ENCODE measurements around the gene CRP. TPM values are rescaled to one million over a fixed set of nuclear protein-coding genes. Genes with fewer than 3 reads are reported as not detected.

Gene CRP
- total RNA-seq, 1 experiment from 2014 or later = not detected

DNA sequence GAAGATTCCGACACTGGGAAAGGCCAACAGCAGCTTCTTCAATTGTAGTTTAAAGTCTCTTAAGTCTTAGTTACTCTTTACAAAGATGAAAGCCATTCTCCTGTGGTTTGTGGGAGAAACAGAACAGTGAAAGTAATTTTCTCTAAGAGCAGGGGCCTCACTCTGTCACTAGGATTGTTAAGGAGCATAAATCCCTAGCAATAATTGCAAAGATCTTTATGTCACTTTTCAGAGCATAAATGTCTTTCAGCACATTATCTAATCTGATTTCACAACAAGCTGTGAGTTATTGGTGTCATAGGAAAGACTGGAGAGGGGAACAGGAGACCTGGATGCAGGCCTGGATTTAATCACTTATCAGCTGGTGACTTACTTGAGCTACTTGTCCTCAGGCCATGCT lies 34.0 kb upstream of the CRP start:
- no peaks in the 10 kb centered on the region for H4K20me1 ChIP-seq (ENCODE audit: low read length)
- no peaks in the 10 kb centered on the region for H3K79me2 ChIP-seq (ENCODE audit: low read length)
- H3K36me3 ChIP-seq (ENCODE audit: low read depth, low read length) = no peaks in the 10 kb centered on the region
- DNase-seq (no peak), ATAC-seq (no peak)
- H3K27me3 ChIP-seq (ENCODE audit: low read length) = peaks cover 73% of the 10 kb centered on the region
- TF ChIP-seq, protein P1, sequence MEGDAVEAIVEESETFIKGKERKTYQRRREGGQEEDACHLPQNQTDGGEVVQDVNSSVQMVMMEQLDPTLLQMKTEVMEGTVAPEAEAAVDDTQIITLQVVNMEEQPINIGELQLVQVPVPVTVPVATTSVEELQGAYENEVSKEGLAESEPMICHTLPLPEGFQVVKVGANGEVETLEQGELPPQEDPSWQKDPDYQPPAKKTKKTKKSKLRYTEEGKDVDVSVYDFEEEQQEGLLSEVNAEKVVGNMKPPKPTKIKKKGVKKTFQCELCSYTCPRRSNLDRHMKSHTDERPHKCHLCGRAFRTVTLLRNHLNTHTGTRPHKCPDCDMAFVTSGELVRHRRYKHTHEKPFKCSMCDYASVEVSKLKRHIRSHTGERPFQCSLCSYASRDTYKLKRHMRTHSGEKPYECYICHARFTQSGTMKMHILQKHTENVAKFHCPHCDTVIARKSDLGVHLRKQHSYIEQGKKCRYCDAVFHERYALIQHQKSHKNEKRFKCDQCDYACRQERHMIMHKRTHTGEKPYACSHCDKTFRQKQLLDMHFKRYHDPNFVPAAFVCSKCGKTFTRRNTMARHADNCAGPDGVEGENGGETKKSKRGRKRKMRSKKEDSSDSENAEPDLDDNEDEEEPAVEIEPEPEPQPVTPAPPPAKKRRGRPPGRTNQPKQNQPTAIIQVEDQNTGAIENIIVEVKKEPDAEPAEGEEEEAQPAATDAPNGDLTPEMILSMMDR (conservative IDR thresholded peaks at IDR 0.05; ENCODE audit: low read depth, low read length) = no peak
- no peak for TF ChIP-seq EZH2 (IDR thresholded peaks at IDR 0.05; ENCODE audit: low read length, unreplicated experiment)
- no peak for TF ChIP-seq EZH2phosphoT487 (IDR thresholded peaks at IDR 0.05; ENCODE audit: borderline replicate concordance, low read length)
- no peak overlapping the region for H3K4me2 ChIP-seq (ENCODE audit: low read length)
- H3K9ac ChIP-seq (ENCODE audit: low read length) = no peak overlapping the region
- no peaks in the 10 kb centered on the region for H3F3A ChIP-seq (ENCODE audit: low read length, unreplicated experiment)
- H2AFZ ChIP-seq (ENCODE audit: low read length) = no peak overlapping the region
- no peak overlapping the region for H3K4me3 ChIP-seq (ENCODE audit: low read length)
- H3K9me3 ChIP-seq (ENCODE audit: low read length) = no peaks in the 10 kb centered on the region
- H3K27ac ChIP-seq (ENCODE audit: low read length) = no peak overlapping the region
- H3K4me1 ChIP-seq (ENCODE audit: insufficient read depth, low read length) = no peaks in the 10 kb centered on the region
- POLR2A ChIA-PET (ENCODE audit: unreplicated experiment) = no interaction called here
- no TSS peak for BruUV-seq (replicated peaks)
- intact Hi-C loops (cut with micrococcal nuclease) = no loop called here
- H3K9me2 ChIP-seq (replicated peaks; ENCODE audit: low read length) = no peaks in the 10 kb centered on the region
- CTCF ChIA-PET = no interaction called here

DNA sequence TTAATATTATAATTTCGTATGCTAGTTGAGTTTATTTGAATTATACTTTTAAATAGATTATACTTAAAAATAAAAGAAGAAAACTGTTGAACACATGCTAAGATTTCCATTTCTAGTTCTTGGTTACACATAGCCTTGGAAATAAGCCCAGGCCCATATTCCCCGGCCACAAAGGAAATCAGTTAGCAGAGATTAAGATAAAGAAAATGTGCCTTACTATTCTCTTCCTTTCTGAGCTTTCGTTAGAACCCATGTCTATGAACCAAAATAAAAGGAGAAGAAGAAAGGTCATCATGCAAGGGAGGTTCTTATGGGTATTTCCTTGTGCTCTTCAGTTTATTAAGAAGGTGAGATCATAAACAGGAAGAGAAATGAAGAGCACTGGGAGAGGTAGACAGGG lies 32.3 kb upstream of the CRP start:
- no peaks in the 10 kb centered on the region for H3F3A ChIP-seq (ENCODE audit: low read length, unreplicated experiment)
- H3K4me3 ChIP-seq (ENCODE audit: low read length) = no peak overlapping the region
- H3K9me3 ChIP-seq (ENCODE audit: low read length) = no peaks in the 10 kb centered on the region
- DNase-seq (no peak), ATAC-seq (no peak)
- ChIA-PET POLR2A (ENCODE audit: unreplicated experiment) (no interaction called here), CTCF (no interaction called here)
- no peaks in the 10 kb centered on the region for H3K79me2 ChIP-seq (ENCODE audit: low read length)
- intact Hi-C loops (cut with micrococcal nuclease) = no loop called here
- H3K9ac ChIP-seq (ENCODE audit: low read length) = no peak overlapping the region
- H3K36me3 ChIP-seq (ENCODE audit: low read depth, low read length) = no peaks in the 10 kb centered on the region
- no peaks in the 10 kb centered on the region for H3K4me1 ChIP-seq (ENCODE audit: insufficient read depth, low read length)
- peaks cover 57% of the 10 kb centered on the region for H3K27me3 ChIP-seq (ENCODE audit: low read length)
- no peaks in the 10 kb centered on the region for H3K9me2 ChIP-seq (replicated peaks; ENCODE audit: low read length)
- H4K20me1 ChIP-seq (ENCODE audit: low read length) = no peaks in the 10 kb centered on the region
- H3K27ac ChIP-seq (ENCODE audit: low read length) = no peak overlapping the region
- no peak overlapping the region for H3K4me2 ChIP-seq (ENCODE audit: low read length)
- no peak for TF ChIP-seq EZH2 (IDR thresholded peaks at IDR 0.05; ENCODE audit: low read length, unreplicated experiment)
- no peak for TF ChIP-seq EZH2phosphoT487 (IDR thresholded peaks at IDR 0.05; ENCODE audit: borderline replicate concordance, low read length)
- TF ChIP-seq, protein P1 (conservative IDR thresholded peaks at IDR 0.05; ENCODE audit: low read depth, low read length) = no peak
- no TSS peak for BruUV-seq (replicated peaks)
- no peak overlapping the region for H2AFZ ChIP-seq (ENCODE audit: low read length)

DNA sequence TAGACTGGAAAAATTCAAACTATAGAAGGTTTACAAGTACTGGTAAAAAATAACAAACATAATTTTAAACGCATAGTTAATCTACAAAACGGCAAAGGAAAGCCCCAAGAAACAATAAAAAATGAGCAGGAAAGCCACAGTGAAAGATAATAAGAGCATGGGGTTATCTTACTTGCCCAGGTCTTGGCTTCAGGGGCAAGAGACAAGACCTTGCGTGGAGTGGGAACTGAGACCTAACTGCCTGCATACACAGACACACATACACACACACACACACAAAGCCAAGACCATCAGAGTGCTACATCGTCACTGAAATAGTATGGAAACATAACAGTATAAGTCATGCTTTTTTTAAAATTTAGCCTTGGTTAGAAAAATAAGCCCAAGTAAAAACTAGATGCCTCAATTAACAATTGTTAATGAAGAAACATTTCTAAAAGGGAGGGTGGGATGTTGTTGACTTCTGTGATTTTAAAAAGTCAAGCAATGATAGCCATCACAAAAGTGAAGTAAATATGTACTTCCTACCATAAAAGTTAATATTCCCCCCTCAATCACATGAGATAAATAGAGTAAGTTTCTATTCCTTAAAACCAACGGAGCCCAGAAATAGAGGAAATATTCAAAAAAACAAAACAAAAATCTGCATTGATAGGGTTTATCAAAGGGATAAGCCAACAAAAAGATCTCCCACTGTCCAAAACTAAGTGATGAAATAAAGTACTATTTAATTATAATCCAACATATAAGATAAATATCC lies 29.4 kb upstream of the CRP start:
- Histone ChIP-seq H3K9me2 (replicated peaks; ENCODE audit: low read length) (no peaks in the 10 kb centered on the region), H3F3A (ENCODE audit: low read length, unreplicated experiment) (no peaks in the 10 kb centered on the region), H2AFZ (ENCODE audit: low read length) (no peak overlapping the region), H3K27me3 (ENCODE audit: low read length) (peaks cover 54% of the 10 kb centered on the region), H3K27ac (ENCODE audit: low read length) (no peak overlapping the region), H3K4me2 (ENCODE audit: low read length) (no peak overlapping the region), H3K4me1 (ENCODE audit: insufficient read depth, low read length) (no peaks in the 10 kb centered on the region), H4K20me1 (ENCODE audit: low read length) (no peaks in the 10 kb centered on the region), H3K36me3 (ENCODE audit: low read depth, low read length) (no peaks in the 10 kb centered on the region), H3K9me3 (ENCODE audit: low read length) (no peaks in the 10 kb centered on the region), H3K4me3 (ENCODE audit: low read length) (no peak overlapping the region), H3K79me2 (ENCODE audit: low read length) (no peaks in the 10 kb centered on the region), H3K9ac (ENCODE audit: low read length) (no peak overlapping the region)
- intact Hi-C loops (cut with micrococcal nuclease) = no loop called here
- ChIA-PET POLR2A (ENCODE audit: unreplicated experiment) (no interaction called here), CTCF (no interaction called here)
- DNase-seq (no peak), ATAC-seq (no peak)
- no TSS peak for BruUV-seq (replicated peaks)
- TF ChIP-seq, protein P1 (conservative IDR thresholded peaks at IDR 0.05; ENCODE audit: low read depth, low read length) = no peak
- TF ChIP-seq EZH2 (IDR thresholded peaks at IDR 0.05; ENCODE audit: low read length, unreplicated experiment) = no peak
- no peak for TF ChIP-seq EZH2phosphoT487 (IDR thresholded peaks at IDR 0.05; ENCODE audit: borderline replicate concordance, low read length)
